Adipocyte (in vitro differentiated cells): ENCODE results near the gene NPHP3.

ENCODE experiments used
- DNase-seq: peaks from one replicate; pipeline ENCODE4 v3.0.0-alpha.2; 2015; ENCODE audit warnings: low read depth
- H3K27me3 ChIP-seq: replicated peaks from 2 replicates; pipeline ENCODE4 v1.7.0; 2013; ENCODE audit warnings: mild to moderate bottlenecking, low read length, moderate library complexity; ENCODE audit not compliant: control insufficient read depth, insufficient read depth
- H3K36me3 ChIP-seq: 2 replicates; pipeline ENCODE4 v1.7.0; 2013; ENCODE audit warnings: low read length, mild to moderate bottlenecking, moderate library complexity; ENCODE audit not compliant: control insufficient read depth, insufficient read depth, severe bottlenecking
- H3K4me1 ChIP-seq: 2 replicates; pipeline ENCODE4 v1.7.0; 2013; ENCODE audit warnings: mild to moderate bottlenecking, low read length, moderate library complexity; ENCODE audit not compliant: control insufficient read depth, insufficient read depth
- H3K4me3 ChIP-seq: 2 replicates; pipeline ENCODE4 v1.7.0; 2013; ENCODE audit warnings: mild to moderate bottlenecking, low read length, moderate library complexity
- H3K9ac ChIP-seq: 2 replicates; pipeline ENCODE4 v1.7.0; 2013; ENCODE audit warnings: mild to moderate bottlenecking, low read length, moderate library complexity
- H3K9me3 ChIP-seq: 2 replicates; pipeline ENCODE4 v1.7.0; 2013; ENCODE audit warnings: mild to moderate bottlenecking, low read length, moderate library complexity; ENCODE audit not compliant: control insufficient read depth

Gene NPHP3

DNA sequence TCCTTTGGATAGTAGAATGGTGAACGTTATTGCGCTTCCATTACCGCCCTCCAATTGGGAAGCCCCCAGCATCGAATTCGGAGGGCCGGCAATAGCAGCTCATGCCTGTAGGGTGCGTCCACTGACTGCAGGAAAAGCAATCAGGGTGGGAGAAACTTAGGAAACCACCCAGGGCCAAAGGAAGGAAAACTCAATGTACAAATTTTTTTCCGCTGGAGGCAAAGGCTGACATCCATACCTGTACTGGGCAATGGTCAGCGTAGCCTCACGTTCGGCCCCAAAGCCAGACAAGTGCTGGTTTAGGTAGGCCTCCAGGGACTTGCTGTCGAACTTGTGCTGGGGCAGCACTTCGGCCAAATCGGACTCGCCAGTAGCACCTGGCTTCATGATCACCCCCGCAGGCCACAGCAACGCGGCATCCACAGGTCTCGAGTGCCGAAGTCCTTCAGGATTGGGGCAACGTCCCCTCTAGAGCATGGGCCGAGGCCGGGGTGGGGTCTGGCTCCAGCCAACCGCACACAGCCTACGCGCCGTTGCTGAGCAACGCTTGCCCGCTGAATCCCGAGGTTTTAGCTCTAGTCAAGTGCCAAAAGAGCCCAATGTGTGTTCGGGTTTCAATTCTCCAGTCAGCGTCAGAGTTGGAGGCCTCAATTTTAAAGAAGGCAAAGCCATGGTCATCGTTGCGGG is 62.7 kb downstream of the NPHP3 start, which contains the start of gene ACAD11:
TSS of gene ACAD11 (minus strand) at position 445 of the 687 bp plus-strand sequence. CDS start at position 387, 58 bp downstream.
- H3K9ac ChIP-seq: peak within 1 kb of the TSS; percentile 91
- H3K36me3 ChIP-seq: peaks cover 6% of the 10 kb centered on the region
- no peaks in the 10 kb centered on the region for H3K27me3 ChIP-seq
- peak; percentile 94 for DNase-seq
- H3K9me3 ChIP-seq: no peaks in the 10 kb centered on the region
- peaks cover 35% of the 10 kb centered on the region for H3K4me1 ChIP-seq
- peak within 1 kb of the TSS; percentile 91 for H3K4me3 ChIP-seq

- Histone ChIP-seq H3K27me3 (no peaks in the 10 kb centered on the region), H3K9me3 (no peaks in the 10 kb centered on the region), H3K4me3 (peak overlapping the region; percentile 91), H3K36me3 (peaks cover 5% of the 10 kb centered on the region), H3K4me1 (peaks cover 34% of the 10 kb centered on the region), H3K9ac (peak overlapping the region; percentile 91)
- no peak for DNase-seq
Measured at GRCh38 chr3:132659000-132659364, 63.2 kb downstream of the NPHP3 start.

DNA sequence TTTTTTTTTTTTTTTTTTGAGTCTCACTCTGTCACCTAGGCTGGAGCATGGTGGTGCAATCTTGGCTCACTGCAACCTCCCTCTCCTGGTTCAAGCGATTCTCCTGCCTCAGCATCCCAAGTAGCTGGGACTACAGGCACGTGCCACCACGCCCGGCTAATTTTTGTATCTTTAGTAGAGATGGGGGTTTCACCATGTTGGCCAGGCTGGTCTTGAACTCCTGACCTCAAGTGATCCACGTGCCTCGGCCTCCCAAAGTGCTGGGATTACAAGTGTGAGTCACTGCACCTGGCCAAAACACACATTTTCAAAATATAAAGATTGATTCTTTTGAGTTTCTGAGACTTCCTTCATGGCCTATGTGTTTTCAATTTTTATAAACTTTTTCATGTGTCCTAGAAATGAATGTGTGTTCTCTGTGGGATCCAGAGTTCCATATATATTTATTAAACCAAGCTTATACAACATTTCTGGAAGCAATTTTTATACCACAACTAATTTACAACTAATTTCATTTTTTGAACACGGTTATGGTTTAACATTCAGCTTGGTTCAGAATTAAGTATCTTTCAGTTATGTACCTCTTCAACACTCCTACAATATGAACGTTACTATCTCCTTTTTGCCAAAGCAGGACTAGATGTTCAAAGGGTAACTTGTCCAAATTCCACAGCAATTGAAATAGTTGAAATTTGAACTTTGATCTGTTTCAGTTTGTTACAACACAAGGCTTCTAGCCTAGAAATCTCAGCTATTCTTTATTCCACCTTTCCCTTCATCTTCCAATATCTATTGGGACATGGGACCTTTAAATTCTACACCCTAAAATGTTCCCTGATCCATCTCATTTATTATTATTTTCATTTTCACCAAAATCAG is 64.1 kb downstream of the NPHP3 start:
- Histone ChIP-seq H3K9me3 (no peaks in the 10 kb centered on the region), H3K4me3 (peak overlapping the region; percentile 91), H3K27me3 (no peaks in the 10 kb centered on the region), H3K9ac (peak overlapping the region; percentile 91), H3K36me3 (no peaks in the 10 kb centered on the region), H3K4me1 (peaks cover 33% of the 10 kb centered on the region)
- DNase-seq: peak; percentile 44

DNA sequence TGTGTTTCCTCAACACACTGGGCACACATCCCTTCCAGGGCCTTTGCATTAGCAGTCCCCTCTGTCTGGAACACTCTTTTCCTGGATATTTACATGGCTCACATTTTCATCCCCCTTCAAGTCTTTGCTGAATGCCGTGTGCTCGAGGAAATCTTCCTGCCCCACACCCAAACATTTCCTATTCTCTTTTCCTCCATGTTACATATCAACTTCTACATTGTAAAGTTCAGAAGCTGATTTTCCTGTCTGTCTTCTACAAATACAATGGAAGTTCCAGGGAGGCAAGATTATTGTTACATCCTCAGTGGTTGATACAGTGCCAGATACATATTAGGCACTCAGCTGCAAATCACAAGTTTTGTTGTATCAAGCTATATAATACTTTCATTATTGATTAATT is 66.7 kb downstream of the NPHP3 start:
- H3K4me1 ChIP-seq: peaks cover 34% of the 10 kb centered on the region
- H3K4me3 ChIP-seq: no peak overlapping the region
- H3K27me3 ChIP-seq: no peaks in the 10 kb centered on the region
- H3K36me3 ChIP-seq: no peaks in the 10 kb centered on the region
- H3K9ac ChIP-seq: no peak overlapping the region
- no peak for DNase-seq
- H3K9me3 ChIP-seq: no peaks in the 10 kb centered on the region

GRCh38 chr3:132654721-132655120 is 67.5 kb downstream of the NPHP3 start:
- H3K9ac ChIP-seq: no peak overlapping the region
- DNase-seq: no peak
- H3K36me3 ChIP-seq: no peaks in the 10 kb centered on the region
- H3K27me3 ChIP-seq: no peaks in the 10 kb centered on the region
- no peak overlapping the region for H3K4me3 ChIP-seq
- no peaks in the 10 kb centered on the region for H3K9me3 ChIP-seq
- H3K4me1 ChIP-seq: peaks cover 34% of the 10 kb centered on the region

DNA sequence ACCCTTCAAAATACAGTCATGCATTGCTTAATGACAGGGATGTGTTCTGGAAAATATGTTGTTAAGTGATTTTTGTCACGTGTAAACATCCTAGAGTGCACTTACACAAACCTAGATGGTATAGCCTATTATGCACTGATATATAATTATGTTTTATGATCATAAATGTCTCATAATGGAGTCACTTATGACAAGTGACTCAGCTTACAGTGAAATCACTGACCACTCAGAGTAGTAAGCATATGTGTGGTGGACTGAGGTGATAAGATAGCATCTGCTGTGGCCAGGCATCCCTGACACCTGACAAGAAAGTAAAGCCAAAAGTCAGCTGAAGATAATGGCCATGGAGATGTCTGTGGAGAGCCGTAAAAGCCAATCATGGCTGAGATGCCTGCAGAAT is 68.0 kb downstream of the NPHP3 start:
- H3K4me1 ChIP-seq: peaks cover 34% of the 10 kb centered on the region

GRCh38 chr3:132652640-132653270 is 69.5 kb downstream of the NPHP3 start:
- no peaks in the 10 kb centered on the region for H3K9me3 ChIP-seq
- H3K27me3 ChIP-seq: no peaks in the 10 kb centered on the region
- no peak overlapping the region for H3K9ac ChIP-seq
- H3K4me1 ChIP-seq: peaks cover 25% of the 10 kb centered on the region
- H3K36me3 ChIP-seq: no peaks in the 10 kb centered on the region
- peak; percentile 16 for DNase-seq
- H3K4me3 ChIP-seq: no peak overlapping the region

More for the DNA sequence above, 68.0 kb downstream of the NPHP3 start:
- no peaks in the 10 kb centered on the region for H3K9me3 ChIP-seq
- H3K36me3 ChIP-seq: no peaks in the 10 kb centered on the region
- no peak for DNase-seq
- H3K9ac ChIP-seq: no peak overlapping the region
- H3K4me3 ChIP-seq: no peak overlapping the region
- H3K27me3 ChIP-seq: no peaks in the 10 kb centered on the region

GRCh38 chr3:132650153-132650552 is 72.1 kb downstream of the NPHP3 start:
- Histone ChIP-seq H3K9me3 (no peaks in the 10 kb centered on the region), H3K4me1 (peaks cover 18% of the 10 kb centered on the region), H3K4me3 (no peak overlapping the region), H3K36me3 (no peaks in the 10 kb centered on the region), H3K27me3 (no peaks in the 10 kb centered on the region), H3K9ac (no peak overlapping the region)
- DNase-seq: no peak

GRCh38 chr3:132645058-132645457 is 77.2 kb downstream of the NPHP3 start:
- no peaks in the 10 kb centered on the region for H3K4me1 ChIP-seq
- H3K9ac ChIP-seq: no peak overlapping the region
- H3K4me3 ChIP-seq: no peak overlapping the region
- no peak for DNase-seq
- H3K9me3 ChIP-seq: no peaks in the 10 kb centered on the region
- H3K27me3 ChIP-seq: no peaks in the 10 kb centered on the region
- H3K36me3 ChIP-seq: peaks cover 19% of the 10 kb centered on the region

DNA sequence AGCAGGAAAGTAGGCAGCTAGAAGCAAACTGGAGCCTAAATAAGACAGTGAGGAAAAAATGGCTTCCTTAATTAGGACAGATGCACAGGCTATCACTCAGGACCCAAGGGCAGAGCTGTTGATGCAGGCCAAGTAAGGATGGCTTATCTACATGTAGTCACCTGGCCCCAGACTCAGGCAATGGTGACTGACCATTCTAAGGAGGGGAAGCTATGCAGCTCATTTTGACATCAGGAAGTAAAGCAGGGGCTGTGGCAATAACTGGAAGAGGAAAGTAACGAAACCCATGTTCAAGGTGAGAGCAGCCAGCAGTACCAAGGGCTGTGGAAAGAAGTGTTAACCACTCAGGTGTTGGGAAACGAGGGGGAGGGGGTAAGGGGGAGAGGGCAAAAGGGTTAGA is 78.8 kb downstream of the NPHP3 start:
- no peak for DNase-seq
- Histone ChIP-seq H3K4me1 (no peaks in the 10 kb centered on the region), H3K36me3 (peaks cover 34% of the 10 kb centered on the region), H3K9ac (no peak overlapping the region), H3K4me3 (no peak overlapping the region), H3K27me3 (no peaks in the 10 kb centered on the region), H3K9me3 (no peaks in the 10 kb centered on the region)

GRCh38 chr3:132642539-132642847 is 79.7 kb downstream of the NPHP3 start:
- H3K9me3 ChIP-seq: no peaks in the 10 kb centered on the region
- H3K36me3 ChIP-seq: peaks cover 43% of the 10 kb centered on the region
- no peak overlapping the region for H3K9ac ChIP-seq
- no peak for DNase-seq
- H3K4me3 ChIP-seq: no peak overlapping the region
- H3K27me3 ChIP-seq: no peaks in the 10 kb centered on the region
- H3K4me1 ChIP-seq: peaks cover 7% of the 10 kb centered on the region
